SK-N-SH (cell line): Measurements from ENCODE around the gene NPIPB4.
"Not testable (repeated sequence)": the region's sequence is repeated elsewhere in the genome, so short reads cannot be mapped to it uniquely, and the experiment has no call there.

Experiments used
- CHD2 ChIP-seq: fragments of 150-350 bp; IDR thresholded peaks from 2 replicates; pipeline ENCODE4 v1.6.1; 2018; ENCODE audit warnings: low read length; ENCODE audit not compliant: partially characterized antibody
- CTCF ChIP-seq: fragments of 200-600 bp; sonication (generic); IDR thresholded peaks from 2 replicates; pipeline ENCODE4 v1.6.1; 2017; ENCODE audit warnings: antibody characterized with exemption, mild to moderate bottlenecking, moderate library complexity
- FOXM1 ChIP-seq: IDR thresholded peaks from 2 replicates; pipeline ENCODE4 v1.4.0; 2012; ENCODE audit warnings: low read depth, mild to moderate bottlenecking
- GABPA ChIP-seq: IDR thresholded peaks from 2 replicates; pipeline ENCODE4 v1.4.0; 2012; ENCODE audit warnings: low read depth, mild to moderate bottlenecking
- GATA2 ChIP-seq: sonication (generic); formaldehyde crosslinking; IDR thresholded peaks from 2 replicates; pipeline ENCODE4 v1.5.0; 2020; ENCODE audit warnings: mild to moderate bottlenecking, missing genetic modification reagents
- MAX ChIP-seq: IDR thresholded peaks from 2 replicates; pipeline ENCODE4 v1.4.0; 2012; ENCODE audit warnings: low read depth
- MEF2A ChIP-seq: IDR thresholded peaks from 2 replicates; pipeline ENCODE4 v1.4.0; 2012; ENCODE audit warnings: low read depth, borderline replicate concordance
- NFIC ChIP-seq: IDR thresholded peaks from 2 replicates; pipeline ENCODE4 v1.4.0; 2012; ENCODE audit warnings: borderline replicate concordance
- REST ChIP-seq: IDR thresholded peaks from 2 replicates; pipeline ENCODE4 v1.6.1; 2012; ENCODE audit warnings: mild to moderate bottlenecking, low read depth, low read length, moderate library complexity
- RFX5 ChIP-seq: IDR thresholded peaks from 2 replicates; pipeline ENCODE4 v1.6.1; 2012; ENCODE audit warnings: mild to moderate bottlenecking, improper control_type of control experiment, low read length
- TCF12 ChIP-seq: IDR thresholded peaks from 2 replicates; pipeline ENCODE4 v1.4.0; 2012
- USF2 ChIP-seq: fragments of 150-350 bp; IDR thresholded peaks from 2 replicates; pipeline ENCODE4 v1.6.1; 2017; ENCODE audit warnings: antibody characterized with exemption, low read length, low read depth, borderline replicate concordance
- ZBTB33 ChIP-seq: IDR thresholded peaks from 2 replicates; pipeline ENCODE4 v1.4.0; 2012; ENCODE audit warnings: low read depth, borderline replicate concordance

GRCh38 chr16:21793310-21793709, 64.2 kb downstream of the NPIPB4 start:
- TF ChIP-seq TCF12, CTCF, GABPA, ZBTB33, CHD2, NFIC, RFX5, REST, MAX, GATA2, USF2, FOXM1, MEF2A: not testable (repeated sequence)
